SK-N-SH treated with all-trans-retinoic acid at 6 μM for 48 hours (cell line): ENCODE data around the gene DNAJC4.

Source experiments
- ATAC-seq: fragments of 200-7000 bp; cut with Tn5 transposase; 3 replicates; pipeline ENCODE4 v1.9.1; 2020; ENCODE audit warnings: mild to moderate bottlenecking, moderate library complexity
- ARNTL ChIP-seq: fragments of 450-650 bp; formaldehyde crosslinking; IDR thresholded peaks from 2 replicates; pipeline ENCODE4 v1.5.0; 2020; ENCODE audit warnings: low read depth, mild to moderate bottlenecking, moderate library complexity, borderline replicate concordance
- BACH2 ChIP-seq: fragments of 250-450 bp; sonication (Bioruptor Pico); IDR thresholded peaks from 2 replicates; pipeline ENCODE4 v1.9.0; 2021; ENCODE audit warnings: mild to moderate bottlenecking, borderline replicate concordance
- ESRRG ChIP-seq: fragments of 250-450 bp; sonication (Bioruptor Pico); IDR thresholded peaks from 2 replicates; pipeline ENCODE4 v1.6.1; 2021; ENCODE audit warnings: mild to moderate bottlenecking
- GLIS3 ChIP-seq: fragments of 250-450 bp; sonication (Bioruptor Pico); IDR thresholded peaks from 2 replicates; pipeline ENCODE4 v1.5.0; 2020; ENCODE audit warnings: mild to moderate bottlenecking, moderate library complexity
- ISL1 ChIP-seq: fragments of 250-450 bp; sonication (Bioruptor Pico); IDR thresholded peaks from 2 replicates; pipeline ENCODE4 v2.1.2; 2022; ENCODE audit warnings: mild to moderate bottlenecking, moderate library complexity
- OSR1 ChIP-seq: fragments of 250-450 bp; sonication (Bioruptor Pico); IDR thresholded peaks from 2 replicates; pipeline ENCODE4 v1.8.0; 2022; ENCODE audit warnings: moderate library complexity, mild to moderate bottlenecking, inconsistent platforms
- PPARA ChIP-seq: fragments of 250-450 bp; sonication (Bioruptor Pico); IDR thresholded peaks from 2 replicates; pipeline ENCODE4 v1.5.0; 2020; ENCODE audit warnings: mild to moderate bottlenecking, borderline replicate concordance
- RARB ChIP-seq: fragments of 250-450 bp; sonication (Bioruptor Pico); IDR thresholded peaks from 2 replicates; pipeline ENCODE4 v1.8.0; 2021; ENCODE audit warnings: mild to moderate bottlenecking, moderate library complexity
- SNAI2 ChIP-seq: fragments of 250-450 bp; sonication (Bioruptor Pico); IDR thresholded peaks from 2 replicates; pipeline ENCODE4 v1.5.0; 2020; ENCODE audit warnings: mild to moderate bottlenecking, moderate library complexity
- TCF4 ChIP-seq: fragments of 250-450 bp; sonication (Bioruptor Pico); IDR thresholded peaks from 2 replicates; pipeline ENCODE4 v1.8.0; 2021; ENCODE audit warnings: mild to moderate bottlenecking, moderate library complexity, borderline replicate concordance
- ZC3H10 ChIP-seq: fragments of 250-450 bp; sonication (Bioruptor Pico); IDR thresholded peaks from 2 replicates; pipeline ENCODE4 v1.5.1; 2021; ENCODE audit warnings: mild to moderate bottlenecking, moderate library complexity
- ZFP3 ChIP-seq: fragments of 250-450 bp; sonication (Bioruptor Pico); IDR thresholded peaks from 2 replicates; pipeline ENCODE4 v1.5.0; 2020; ENCODE audit warnings: mild to moderate bottlenecking, moderate library complexity
- ZFP30 ChIP-seq: fragments of 450-650 bp; formaldehyde crosslinking; IDR thresholded peaks from 2 replicates; pipeline ENCODE4 v1.5.0; 2022; ENCODE audit warnings: mild to moderate bottlenecking, moderate library complexity
- ZNF70 ChIP-seq: fragments of 450-650 bp; formaldehyde crosslinking; IDR thresholded peaks from 2 replicates; pipeline ENCODE4 v1.5.0; 2020; ENCODE audit warnings: mild to moderate bottlenecking, moderate library complexity
- ZNF8 ChIP-seq: fragments of 450-650 bp; formaldehyde crosslinking; IDR thresholded peaks from 2 replicates; pipeline ENCODE4 v1.5.0; 2020; ENCODE audit warnings: mild to moderate bottlenecking, moderate library complexity
- TF ChIP-seq, protein P1 (sequence below): fragments of 250-450 bp; sonication (Bioruptor Pico); IDR thresholded peaks from 2 replicates; pipeline ENCODE4 v1.8.0; 2020; ENCODE audit warnings: mild to moderate bottlenecking, moderate library complexity, borderline replicate concordance
- TF ChIP-seq, protein P2 (sequence below): fragments of 250-450 bp; sonication (Bioruptor Pico); IDR thresholded peaks from 2 replicates; pipeline ENCODE4 v1.8.0; 2021; ENCODE audit warnings: low read depth, mild to moderate bottlenecking, moderate library complexity, borderline replicate concordance
- TF ChIP-seq, protein P3 (sequence below): fragments of 250-450 bp; sonication (Bioruptor Pico); IDR thresholded peaks from 2 replicates; pipeline ENCODE4 v1.5.1; 2021; ENCODE audit warnings: mild to moderate bottlenecking, moderate library complexity
- TF ChIP-seq, protein P4 (sequence below): fragments of 250-450 bp; sonication (Bioruptor Pico); IDR thresholded peaks from 2 replicates; pipeline ENCODE4 v1.5.1; 2020; ENCODE audit warnings: low read depth, mild to moderate bottlenecking, moderate library complexity
- TF ChIP-seq, protein P5 (sequence below): fragments of 250-450 bp; sonication (Bioruptor Pico); IDR thresholded peaks from 2 replicates; pipeline ENCODE4 v1.5.0; 2020; ENCODE audit warnings: mild to moderate bottlenecking, moderate library complexity

Gene DNAJC4

DNA sequence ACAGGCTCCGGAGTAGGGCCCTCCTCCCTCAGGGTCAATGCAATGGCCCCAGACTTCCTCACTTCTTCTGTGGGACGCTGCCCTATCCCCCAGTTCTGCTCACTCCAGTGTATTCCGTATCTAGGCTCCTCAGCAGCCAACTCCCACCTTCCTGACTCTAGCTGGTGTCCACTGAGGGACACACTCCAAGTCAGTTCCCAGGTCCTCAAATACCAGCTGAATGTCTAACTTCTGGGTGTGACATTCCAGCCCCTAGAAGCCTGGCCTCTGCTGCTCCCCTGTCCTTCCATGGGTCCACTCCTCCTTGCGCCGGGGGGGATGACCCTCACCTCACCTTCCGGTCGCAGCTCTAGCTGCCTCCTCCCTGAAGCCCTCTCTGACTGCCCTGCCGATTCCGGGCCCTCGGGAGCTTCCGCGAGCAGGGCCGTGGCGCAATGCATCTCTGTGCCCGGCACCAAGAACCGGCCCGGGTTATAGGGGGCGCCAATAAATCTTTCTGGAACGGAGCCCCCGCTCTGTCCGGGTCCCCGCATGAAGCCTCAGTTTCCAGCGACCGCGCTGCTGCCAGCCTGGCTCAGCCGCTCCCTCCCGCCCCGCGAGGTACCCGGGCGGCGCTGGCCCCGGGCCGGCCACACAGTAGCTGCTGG lies 38.7 kb downstream of the DNAJC4 start:
- ATAC-seq: peak; percentile 8
- no peak for TF ChIP-seq ISL1 (CRISPR knock-in tag)
- TF ChIP-seq, protein P1, sequence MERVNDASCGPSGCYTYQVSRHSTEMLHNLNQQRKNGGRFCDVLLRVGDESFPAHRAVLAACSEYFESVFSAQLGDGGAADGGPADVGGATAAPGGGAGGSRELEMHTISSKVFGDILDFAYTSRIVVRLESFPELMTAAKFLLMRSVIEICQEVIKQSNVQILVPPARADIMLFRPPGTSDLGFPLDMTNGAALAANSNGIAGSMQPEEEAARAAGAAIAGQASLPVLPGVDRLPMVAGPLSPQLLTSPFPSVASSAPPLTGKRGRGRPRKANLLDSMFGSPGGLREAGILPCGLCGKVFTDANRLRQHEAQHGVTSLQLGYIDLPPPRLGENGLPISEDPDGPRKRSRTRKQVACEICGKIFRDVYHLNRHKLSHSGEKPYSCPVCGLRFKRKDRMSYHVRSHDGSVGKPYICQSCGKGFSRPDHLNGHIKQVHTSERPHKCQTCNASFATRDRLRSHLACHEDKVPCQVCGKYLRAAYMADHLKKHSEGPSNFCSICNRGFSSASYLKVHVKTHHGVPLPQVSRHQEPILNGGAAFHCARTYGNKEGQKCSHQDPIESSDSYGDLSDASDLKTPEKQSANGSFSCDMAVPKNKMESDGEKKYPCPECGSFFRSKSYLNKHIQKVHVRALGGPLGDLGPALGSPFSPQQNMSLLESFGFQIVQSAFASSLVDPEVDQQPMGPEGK (CRISPR knock-in tag): peak; percentile 60

DNA sequence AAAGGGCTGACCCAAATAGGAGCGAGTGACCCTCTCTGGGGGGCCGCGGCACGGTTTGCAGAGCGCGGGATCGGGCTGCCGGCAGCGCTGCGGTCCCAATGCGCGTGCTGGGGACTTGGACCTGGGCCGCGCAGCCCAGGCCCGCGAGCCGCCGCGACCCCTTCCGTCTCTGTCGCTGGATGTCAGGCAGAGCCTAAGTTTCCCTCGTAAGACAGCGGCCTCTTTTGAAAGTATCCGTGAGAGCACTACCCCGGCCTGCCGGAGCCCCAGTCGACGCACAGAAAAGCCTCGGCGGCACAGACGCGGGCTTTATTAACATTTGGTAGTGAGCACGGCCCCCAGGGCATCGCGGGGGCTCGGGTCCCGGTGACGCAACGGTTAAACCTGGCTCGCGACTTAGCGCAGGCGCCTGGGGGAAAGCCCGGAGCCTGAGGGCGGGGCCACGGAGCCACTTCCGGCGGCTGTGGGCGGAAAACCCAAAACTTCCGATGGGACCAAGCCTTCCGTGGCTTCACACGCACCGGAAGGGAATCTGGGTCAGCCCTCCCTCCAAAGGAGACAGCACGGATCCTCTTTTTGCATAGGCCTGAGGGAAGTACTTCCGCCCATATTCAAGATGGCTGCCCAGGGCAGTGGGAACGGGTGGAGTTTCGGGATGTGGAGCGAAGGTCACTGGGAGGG lies 39.3 kb downstream of the DNAJC4 start:
- peak; percentile 87 for ATAC-seq

DNA sequence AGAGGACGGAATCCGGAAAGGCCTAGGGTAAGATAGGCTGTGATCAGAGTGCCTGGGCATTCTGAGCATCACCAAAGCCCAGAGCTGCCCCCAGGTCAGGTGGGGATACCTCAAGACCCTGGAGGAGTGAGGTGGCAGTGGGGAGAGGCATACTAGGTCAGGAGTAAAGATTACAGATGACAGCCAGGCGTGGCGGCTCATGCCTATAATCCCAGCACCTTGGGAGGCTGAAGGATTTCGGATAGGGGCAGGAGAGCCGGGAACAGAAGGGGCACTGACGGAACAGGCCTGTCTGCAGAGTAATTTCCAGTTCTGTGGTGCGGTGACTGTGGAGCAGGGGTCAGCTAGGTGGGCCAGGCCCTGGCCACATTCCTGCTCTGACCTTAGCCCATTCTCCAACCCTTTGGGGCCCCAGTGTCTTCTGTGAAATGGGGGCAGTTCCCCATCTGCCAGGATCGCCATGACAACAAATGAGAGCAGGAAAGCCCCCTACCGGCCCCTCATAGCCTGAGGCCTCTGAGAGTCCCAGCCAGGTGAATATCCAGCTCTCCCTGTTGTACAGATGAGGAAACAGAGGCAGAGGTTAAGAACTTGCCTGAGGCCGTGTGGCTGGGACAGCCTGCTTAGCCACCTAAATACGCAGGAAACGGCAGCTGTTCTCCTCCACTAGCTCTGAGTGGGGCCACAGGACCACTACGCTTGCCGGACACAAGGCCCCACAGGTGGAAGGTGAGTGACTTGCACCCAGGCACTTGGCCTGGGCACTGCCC lies 44.9 kb downstream of the DNAJC4 start:
- no peak for ATAC-seq
- TF ChIP-seq TCF4 (CRISPR knock-in tag): no peak
- TF ChIP-seq GLIS3 (CRISPR knock-in tag): no peak
- TF ChIP-seq, protein P1 (CRISPR knock-in tag): no peak
- no peak for TF ChIP-seq RARB (CRISPR knock-in tag)
- TF ChIP-seq SNAI2: no peak
- TF ChIP-seq PPARA (CRISPR knock-in tag): no peak
- no peak for TF ChIP-seq ISL1 (CRISPR knock-in tag)
- TF ChIP-seq, protein P2, sequence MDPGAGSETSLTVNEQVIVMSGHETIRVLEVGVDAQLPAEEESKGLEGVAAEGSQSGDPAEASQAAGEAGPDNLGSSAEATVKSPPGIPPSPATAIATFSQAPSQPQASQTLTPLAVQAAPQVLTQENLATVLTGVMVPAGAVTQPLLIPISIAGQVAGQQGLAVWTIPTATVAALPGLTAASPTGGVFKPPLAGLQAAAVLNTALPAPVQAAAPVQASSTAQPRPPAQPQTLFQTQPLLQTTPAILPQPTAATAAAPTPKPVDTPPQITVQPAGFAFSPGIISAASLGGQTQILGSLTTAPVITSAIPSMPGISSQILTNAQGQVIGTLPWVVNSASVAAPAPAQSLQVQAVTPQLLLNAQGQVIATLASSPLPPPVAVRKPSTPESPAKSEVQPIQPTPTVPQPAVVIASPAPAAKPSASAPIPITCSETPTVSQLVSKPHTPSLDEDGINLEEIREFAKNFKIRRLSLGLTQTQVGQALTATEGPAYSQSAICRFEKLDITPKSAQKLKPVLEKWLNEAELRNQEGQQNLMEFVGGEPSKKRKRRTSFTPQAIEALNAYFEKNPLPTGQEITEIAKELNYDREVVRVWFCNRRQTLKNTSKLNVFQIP: no peak
- no peak for TF ChIP-seq ESRRG (CRISPR knock-in tag)
- TF ChIP-seq, protein P3, sequence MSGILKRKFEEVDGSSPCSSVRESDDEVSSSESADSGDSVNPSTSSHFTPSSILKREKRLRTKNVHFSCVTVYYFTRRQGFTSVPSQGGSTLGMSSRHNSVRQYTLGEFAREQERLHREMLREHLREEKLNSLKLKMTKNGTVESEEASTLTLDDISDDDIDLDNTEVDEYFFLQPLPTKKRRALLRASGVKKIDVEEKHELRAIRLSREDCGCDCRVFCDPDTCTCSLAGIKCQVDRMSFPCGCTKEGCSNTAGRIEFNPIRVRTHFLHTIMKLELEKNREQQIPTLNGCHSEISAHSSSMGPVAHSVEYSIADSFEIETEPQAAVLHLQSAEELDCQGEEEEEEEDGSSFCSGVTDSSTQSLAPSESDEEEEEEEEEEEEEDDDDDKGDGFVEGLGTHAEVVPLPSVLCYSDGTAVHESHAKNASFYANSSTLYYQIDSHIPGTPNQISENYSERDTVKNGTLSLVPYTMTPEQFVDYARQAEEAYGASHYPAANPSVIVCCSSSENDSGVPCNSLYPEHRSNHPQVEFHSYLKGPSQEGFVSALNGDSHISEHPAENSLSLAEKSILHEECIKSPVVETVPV (CRISPR knock-in tag): no peak
- no peak for TF ChIP-seq ZC3H10
- no peak for TF ChIP-seq ARNTL (CRISPR knock-in tag)
- TF ChIP-seq, protein P4, sequence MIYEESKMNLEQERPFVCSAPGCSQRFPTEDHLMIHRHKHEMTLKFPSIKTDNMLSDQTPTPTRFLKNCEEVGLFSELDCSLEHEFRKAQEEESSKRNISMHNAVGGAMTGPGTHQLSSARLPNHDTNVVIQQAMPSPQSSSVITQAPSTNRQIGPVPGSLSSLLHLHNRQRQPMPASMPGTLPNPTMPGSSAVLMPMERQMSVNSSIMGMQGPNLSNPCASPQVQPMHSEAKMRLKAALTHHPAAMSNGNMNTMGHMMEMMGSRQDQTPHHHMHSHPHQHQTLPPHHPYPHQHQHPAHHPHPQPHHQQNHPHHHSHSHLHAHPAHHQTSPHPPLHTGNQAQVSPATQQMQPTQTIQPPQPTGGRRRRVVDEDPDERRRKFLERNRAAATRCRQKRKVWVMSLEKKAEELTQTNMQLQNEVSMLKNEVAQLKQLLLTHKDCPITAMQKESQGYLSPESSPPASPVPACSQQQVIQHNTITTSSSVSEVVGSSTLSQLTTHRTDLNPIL (CRISPR knock-in tag): no peak
- TF ChIP-seq OSR1 (CRISPR knock-in tag): no peak
- no peak for TF ChIP-seq BACH2 (CRISPR knock-in tag)
- no peak for TF ChIP-seq ZNF8 (CRISPR knock-in tag)

More for the DNA sequence above, 39.3 kb downstream of the DNAJC4 start:
- TF ChIP-seq, protein P1 (CRISPR knock-in tag): peak; percentile 64; the same call in 1 of the 2 replicates
- TF ChIP-seq ZNF70 (no peak), TCF4 (CRISPR knock-in tag) (no peak), ESRRG (CRISPR knock-in tag) (no peak), ZNF8 (CRISPR knock-in tag) (no peak), OSR1 (CRISPR knock-in tag) (no peak), ZFP30 (CRISPR knock-in tag) (no peak), ZFP3 (CRISPR knock-in tag) (no peak)
- TF ChIP-seq, protein P5, sequence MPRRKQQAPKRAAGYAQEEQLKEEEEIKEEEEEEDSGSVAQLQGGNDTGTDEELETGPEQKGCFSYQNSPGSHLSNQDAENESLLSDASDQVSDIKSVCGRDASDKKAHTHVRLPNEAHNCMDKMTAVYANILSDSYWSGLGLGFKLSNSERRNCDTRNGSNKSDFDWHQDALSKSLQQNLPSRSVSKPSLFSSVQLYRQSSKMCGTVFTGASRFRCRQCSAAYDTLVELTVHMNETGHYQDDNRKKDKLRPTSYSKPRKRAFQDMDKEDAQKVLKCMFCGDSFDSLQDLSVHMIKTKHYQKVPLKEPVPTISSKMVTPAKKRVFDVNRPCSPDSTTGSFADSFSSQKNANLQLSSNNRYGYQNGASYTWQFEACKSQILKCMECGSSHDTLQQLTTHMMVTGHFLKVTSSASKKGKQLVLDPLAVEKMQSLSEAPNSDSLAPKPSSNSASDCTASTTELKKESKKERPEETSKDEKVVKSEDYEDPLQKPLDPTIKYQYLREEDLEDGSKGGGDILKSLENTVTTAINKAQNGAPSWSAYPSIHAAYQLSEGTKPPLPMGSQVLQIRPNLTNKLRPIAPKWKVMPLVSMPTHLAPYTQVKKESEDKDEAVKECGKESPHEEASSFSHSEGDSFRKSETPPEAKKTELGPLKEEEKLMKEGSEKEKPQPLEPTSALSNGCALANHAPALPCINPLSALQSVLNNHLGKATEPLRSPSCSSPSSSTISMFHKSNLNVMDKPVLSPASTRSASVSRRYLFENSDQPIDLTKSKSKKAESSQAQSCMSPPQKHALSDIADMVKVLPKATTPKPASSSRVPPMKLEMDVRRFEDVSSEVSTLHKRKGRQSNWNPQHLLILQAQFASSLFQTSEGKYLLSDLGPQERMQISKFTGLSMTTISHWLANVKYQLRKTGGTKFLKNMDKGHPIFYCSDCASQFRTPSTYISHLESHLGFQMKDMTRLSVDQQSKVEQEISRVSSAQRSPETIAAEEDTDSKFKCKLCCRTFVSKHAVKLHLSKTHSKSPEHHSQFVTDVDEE (CRISPR knock-in tag): peak; percentile 17; the same call in 1 of the 2 replicates
